Endodermal cell (in vitro differentiated cells): ENCODE measurements around the gene PMIS2. TPM values are rescaled to one million over a fixed set of nuclear protein-coding genes. Genes with fewer than 3 reads are reported as not detected.

Experiments
- DNase-seq: peaks from one replicate; pipeline ENCODE4 v3.0.0-alpha.2; 2017
- H3K27ac ChIP-seq: 2 replicates; pipeline ENCODE4 v1.5.1; 2013; ENCODE audit warnings: mild to moderate bottlenecking, low read depth, low read length, moderate library complexity
- H3K27me3 ChIP-seq: 2 replicates; pipeline ENCODE4 v1.6.1; 2013; ENCODE audit warnings: mild to moderate bottlenecking, low read length, moderate library complexity; ENCODE audit not compliant: insufficient read depth, control insufficient read depth, poor library complexity, severe bottlenecking
- H3K36me3 ChIP-seq: 2 replicates; pipeline ENCODE4 v1.7.0; 2013; ENCODE audit warnings: mild to moderate bottlenecking, low read length, moderate library complexity; ENCODE audit not compliant: control insufficient read depth, insufficient read depth
- H3K4me1 ChIP-seq: one replicate; pipeline ENCODE4 v1.7.0; 2013; ENCODE audit warnings: low read length; ENCODE audit not compliant: control insufficient read depth, insufficient read depth
- H3K4me3 ChIP-seq: 2 replicates; pipeline ENCODE4 v1.5.1; 2013; ENCODE audit warnings: mild to moderate bottlenecking, low read length, moderate library complexity
- H3K9ac ChIP-seq: 2 replicates; pipeline ENCODE4 v1.6.1; 2013; ENCODE audit warnings: mild to moderate bottlenecking, low read length, moderate library complexity; ENCODE audit not compliant: poor library complexity, severe bottlenecking; ENCODE audit errors: extremely low read depth
- H3K9me3 ChIP-seq: 2 replicates; pipeline ENCODE4 v1.6.1; 2013; ENCODE audit warnings: mild to moderate bottlenecking, low read length, moderate library complexity; ENCODE audit not compliant: control insufficient read depth
- H3K27ac Mint-ChIP-seq: 2 replicates; pipeline ENCODE4 v1.8.0; 2020; ENCODE audit warnings: mixed read lengths
- H3K27me3 Mint-ChIP-seq: 2 replicates; pipeline ENCODE4 v1.8.0; 2021; ENCODE audit warnings: mild to moderate bottlenecking, mixed read lengths; ENCODE audit not compliant: insufficient read depth
- H3K36me3 Mint-ChIP-seq: 2 replicates; pipeline ENCODE4 v1.8.0; 2020; ENCODE audit warnings: low read depth, mixed read lengths
- H3K4me1 Mint-ChIP-seq: 2 replicates; pipeline ENCODE4 v1.8.0; 2020; ENCODE audit warnings: mixed read lengths
- H3K4me3 Mint-ChIP-seq: 2 replicates; pipeline ENCODE4 v1.8.0; 2020; ENCODE audit warnings: mild to moderate bottlenecking, moderate library complexity, mixed read lengths
- H3K9me3 Mint-ChIP-seq: 2 replicates; pipeline ENCODE4 v1.8.0; 2020; ENCODE audit warnings: mild to moderate bottlenecking, mixed read lengths
- CTCF ChIP-seq: fragments of 200-600 bp; sonication (generic); conservative IDR thresholded peaks from 2 replicates; pipeline ENCODE4 v1.5.0; 2021; ENCODE audit warnings: antibody characterized with exemption, mild to moderate bottlenecking
- WGBS, 2 experiments: methylation state at CpG; one replicate each; pipeline versions ENCODE4 v1.1.5 to v1.1.7; 2013; ENCODE audit warnings: missing lambda C conversion rate in 2 of 2, mixed read lengths in 1 of 2; ENCODE audit not compliant: insufficient coverage in 1 of 2, insufficient read length in 1 of 2; 5-methylcytosine and 5-hydroxymethylcytosine counted together
- total RNA-seq, 2 donors: library from RNA; stranded (reverse); fragmentation: NEBNext Ultra II Directional in 1 of 2; extraction: Animal tissue kit (Norgen Biotek cat#: 25700) in 1 of 2; gene quantifications; 2 replicates in 1 of 2; 3 replicates in 1 of 2; pipeline ENCODE4 v1.2.1, GENCODE V29; 2021

The PMIS2 gene
- total RNA-seq, 2 donors from 2014 or later: not detected

GRCh38 chr19:35540356-35540927 lies 45.5 kb upstream of the PMIS2 start:
- Histone ChIP-seq H3K4me3 (no peak overlapping the region), H3K27me3 (no peaks in the 10 kb centered on the region), H3K4me1 (no peaks in the 10 kb centered on the region), H3K9ac (no peak overlapping the region), H3K9me3 (no peaks in the 10 kb centered on the region), H3K27ac (no peak overlapping the region), H3K36me3 (peaks cover 16% of the 10 kb centered on the region)
- H3K4me1 Mint-ChIP-seq: peaks cover 16% of the 10 kb centered on the region
- 91 to 92% methylated on average over 6 to 7 of the region's 7 CpGs for WGBS, 2 experiments
- no peaks in the 10 kb centered on the region for H3K9me3 Mint-ChIP-seq
- H3K27ac Mint-ChIP-seq: no peak overlapping the region
- H3K27me3 Mint-ChIP-seq: no peaks in the 10 kb centered on the region
- no peak for DNase-seq
- TF ChIP-seq CTCF: no peak
- H3K4me3 Mint-ChIP-seq: no peak overlapping the region
- H3K36me3 Mint-ChIP-seq: peaks cover 33% of the 10 kb centered on the region

GRCh38 chr19:35542209-35542608 lies 43.8 kb upstream of the PMIS2 start:
- Mint-ChIP-seq H3K4me1 (peaks cover 16% of the 10 kb centered on the region), H3K36me3 (peaks cover 39% of the 10 kb centered on the region), H3K27ac (no peak overlapping the region), H3K27me3 (no peaks in the 10 kb centered on the region), H3K9me3 (no peaks in the 10 kb centered on the region), H3K4me3 (no peak overlapping the region)
- no peak overlapping the region for H3K27ac ChIP-seq
- no peak overlapping the region for H3K4me3 ChIP-seq
- no peak for DNase-seq
- WGBS, 2 experiments: 93 to 100% methylated on average over 3 to 11 of the region's 11 CpGs
- no peaks in the 10 kb centered on the region for H3K9me3 ChIP-seq
- peaks cover 10% of the 10 kb centered on the region for H3K4me1 ChIP-seq
- H3K36me3 ChIP-seq: peaks cover 21% of the 10 kb centered on the region
- no peaks in the 10 kb centered on the region for H3K27me3 ChIP-seq
- no peak for TF ChIP-seq CTCF
- no peak overlapping the region for H3K9ac ChIP-seq

DNA sequence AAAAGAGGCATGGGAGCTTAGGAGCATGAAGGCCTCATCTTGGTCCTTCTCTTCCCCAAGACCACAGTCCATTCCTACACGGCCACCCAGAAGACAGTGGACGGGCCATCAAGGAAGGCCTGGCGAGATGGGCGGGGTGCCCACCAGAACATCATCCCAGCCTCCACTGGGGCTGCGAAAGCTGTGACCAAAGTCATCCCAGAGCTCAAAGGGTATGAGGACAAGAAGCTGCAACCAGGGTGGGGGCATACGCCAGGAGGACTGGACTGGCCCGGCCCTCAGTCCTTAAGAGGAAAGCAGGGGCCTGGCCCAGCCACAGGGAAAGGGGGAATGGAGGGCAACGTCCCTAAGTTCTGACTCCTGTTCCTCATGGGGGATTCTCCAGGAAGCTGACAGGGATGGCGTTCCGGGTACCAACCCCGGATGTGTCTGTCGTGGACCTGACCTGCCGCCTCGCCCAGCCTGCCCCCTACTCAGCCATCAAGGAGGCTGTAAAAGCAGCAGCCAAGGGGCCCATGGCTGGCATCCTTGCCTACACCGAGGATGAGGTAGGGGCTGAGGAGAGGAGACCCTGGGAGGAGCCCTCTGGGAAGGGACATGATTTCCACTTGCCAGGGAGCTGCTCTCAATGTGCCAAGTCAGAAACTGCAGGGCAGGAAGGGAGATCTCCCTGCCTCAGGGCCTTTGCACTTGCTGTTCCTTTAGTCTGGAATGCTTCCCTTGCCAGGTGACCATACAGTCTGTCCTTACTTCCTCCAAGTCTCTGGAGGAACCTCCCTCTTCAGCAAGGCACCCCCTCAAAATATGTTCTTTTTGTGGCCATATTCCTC lies 42.5 kb upstream of the PMIS2 start:
- DNase-seq: no peak
- Histone ChIP-seq H3K9me3 (no peaks in the 10 kb centered on the region), H3K9ac (no peak overlapping the region), H3K27ac (no peak overlapping the region), H3K4me3 (peak overlapping the region; percentile 99), H3K4me1 (peaks cover 10% of the 10 kb centered on the region), H3K27me3 (no peaks in the 10 kb centered on the region), H3K36me3 (peaks cover 29% of the 10 kb centered on the region)
- H3K4me3 Mint-ChIP-seq: peak overlapping the region; percentile 84
- H3K4me1 Mint-ChIP-seq: peaks cover 15% of the 10 kb centered on the region
- WGBS, 2 experiments: 92 to 96% methylated on average over 11 to 15 of the region's 15 CpGs
- H3K27ac Mint-ChIP-seq: no peak overlapping the region
- H3K27me3 Mint-ChIP-seq: no peaks in the 10 kb centered on the region
- H3K9me3 Mint-ChIP-seq: no peaks in the 10 kb centered on the region
- H3K36me3 Mint-ChIP-seq: peaks cover 46% of the 10 kb centered on the region
- TF ChIP-seq CTCF: no peak
